Neural crest cell (in vitro differentiated cells): ENCODE measurements around the gene SHISA5. TPM values are rescaled to one million over a fixed set of nuclear protein-coding genes. Genes with fewer than 3 reads are reported as not detected.

Experiments used
- DNase-seq: peaks from one replicate; pipeline ENCODE4 v3.0.0; 2021; ENCODE audit warnings: low read depth, mixed read lengths, low spot score
- H3K27ac Mint-ChIP-seq: one replicate; pipeline ENCODE4 v1.8.0; 2021; ENCODE audit warnings: mild to moderate bottlenecking, mixed read lengths; ENCODE audit not compliant: unreplicated experiment
- H3K27me3 Mint-ChIP-seq: 2 replicates; pipeline ENCODE4 v1.8.0; 2021; ENCODE audit warnings: low read depth, mild to moderate bottlenecking, mixed read lengths
- H3K36me3 Mint-ChIP-seq: 2 replicates; pipeline ENCODE4 v1.8.0; 2021; ENCODE audit warnings: low read depth, mild to moderate bottlenecking, mixed read lengths
- H3K4me1 Mint-ChIP-seq: 2 replicates; pipeline ENCODE4 v1.8.0; 2021; ENCODE audit warnings: mixed read lengths
- H3K4me3 Mint-ChIP-seq: one replicate; pipeline ENCODE4 v1.8.0; 2021; ENCODE audit warnings: mild to moderate bottlenecking, mixed read lengths
- H3K9me3 Mint-ChIP-seq: 2 replicates; pipeline ENCODE4 v1.8.0; 2021; ENCODE audit warnings: mixed read lengths
- total RNA-seq: library from RNA; stranded (reverse); gene quantifications from 2 replicates; pipeline ENCODE4 v1.2.1, GENCODE V29; 2021
- TF ChIP-seq, protein P1 (sequence below): fragments of 200-600 bp; sonication (generic); conservative IDR thresholded peaks from 2 replicates; pipeline ENCODE4 v1.5.0; 2021; ENCODE audit warnings: antibody characterized with exemption, mild to moderate bottlenecking

The SHISA5 gene
- total RNA-seq, 1 donor from 2014 or later: 117 TPM

DNA sequence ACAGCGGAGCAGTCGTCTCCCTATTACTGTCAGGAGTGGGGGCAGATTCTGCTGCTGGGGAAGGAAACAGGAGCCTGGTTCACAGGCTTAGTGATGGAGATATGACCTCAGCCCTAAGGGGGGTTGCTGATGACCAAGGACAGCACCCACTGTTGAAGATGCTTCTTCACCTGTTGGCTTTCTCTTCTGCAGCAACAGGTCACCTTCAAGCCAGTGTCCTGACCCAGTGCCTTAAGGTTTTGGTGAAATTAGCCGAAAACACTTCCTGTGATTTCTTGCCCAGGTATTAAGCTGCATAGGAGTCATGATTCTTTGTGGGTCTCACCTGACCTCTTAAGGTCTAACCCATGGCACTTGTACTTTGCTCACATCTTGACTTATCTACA lies 43.5 kb downstream of the SHISA5 start:
- Mint-ChIP-seq H3K36me3 (no peaks in the 10 kb centered on the region), H3K9me3 (no peaks in the 10 kb centered on the region), H3K27ac (no peak overlapping the region), H3K27me3 (peaks cover under 1% of the 10 kb centered on the region), H3K4me1 (peaks cover 6% of the 10 kb centered on the region), H3K4me3 (no peak overlapping the region)
- TF ChIP-seq, protein P1, sequence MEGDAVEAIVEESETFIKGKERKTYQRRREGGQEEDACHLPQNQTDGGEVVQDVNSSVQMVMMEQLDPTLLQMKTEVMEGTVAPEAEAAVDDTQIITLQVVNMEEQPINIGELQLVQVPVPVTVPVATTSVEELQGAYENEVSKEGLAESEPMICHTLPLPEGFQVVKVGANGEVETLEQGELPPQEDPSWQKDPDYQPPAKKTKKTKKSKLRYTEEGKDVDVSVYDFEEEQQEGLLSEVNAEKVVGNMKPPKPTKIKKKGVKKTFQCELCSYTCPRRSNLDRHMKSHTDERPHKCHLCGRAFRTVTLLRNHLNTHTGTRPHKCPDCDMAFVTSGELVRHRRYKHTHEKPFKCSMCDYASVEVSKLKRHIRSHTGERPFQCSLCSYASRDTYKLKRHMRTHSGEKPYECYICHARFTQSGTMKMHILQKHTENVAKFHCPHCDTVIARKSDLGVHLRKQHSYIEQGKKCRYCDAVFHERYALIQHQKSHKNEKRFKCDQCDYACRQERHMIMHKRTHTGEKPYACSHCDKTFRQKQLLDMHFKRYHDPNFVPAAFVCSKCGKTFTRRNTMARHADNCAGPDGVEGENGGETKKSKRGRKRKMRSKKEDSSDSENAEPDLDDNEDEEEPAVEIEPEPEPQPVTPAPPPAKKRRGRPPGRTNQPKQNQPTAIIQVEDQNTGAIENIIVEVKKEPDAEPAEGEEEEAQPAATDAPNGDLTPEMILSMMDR: no peak
- no peak for DNase-seq

DNA sequence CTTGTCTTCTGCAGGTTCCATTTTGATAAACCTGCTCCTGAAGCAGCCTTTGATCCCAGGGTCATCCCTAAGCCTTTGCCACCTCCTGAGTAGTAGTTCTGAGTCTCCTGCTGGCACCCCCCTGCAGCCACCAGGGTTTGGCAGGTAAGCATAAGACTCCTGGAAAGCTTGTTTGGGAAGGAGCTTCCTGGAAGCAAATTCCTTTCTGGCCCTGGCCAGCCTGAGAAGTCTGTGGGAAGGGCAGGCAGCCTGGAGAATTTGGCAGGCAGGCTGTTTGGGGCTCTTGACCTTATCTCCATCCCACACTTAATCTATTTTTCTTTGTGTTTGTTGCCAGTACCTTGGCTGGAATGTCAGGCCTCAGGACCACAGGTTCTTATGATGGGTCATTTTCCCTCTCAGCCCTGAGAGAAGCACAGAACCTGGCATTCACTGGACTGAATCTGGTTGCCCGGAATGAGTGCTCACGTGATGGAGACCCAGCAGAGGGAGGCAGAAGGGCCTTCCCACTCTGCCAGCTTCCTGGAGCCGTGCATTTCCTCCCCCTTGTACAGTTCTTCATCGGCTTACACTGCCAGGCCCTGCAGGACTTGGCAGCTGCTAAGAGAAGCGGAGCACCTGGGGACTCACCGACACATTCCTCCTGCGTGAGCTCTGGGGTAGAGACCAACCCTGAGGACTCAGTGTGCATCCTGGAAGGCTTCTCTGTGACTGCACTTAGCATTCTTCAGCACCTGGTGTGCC lies 44.0 kb downstream of the SHISA5 start:
- H3K4me1 Mint-ChIP-seq: peaks cover under 1% of the 10 kb centered on the region
- no peaks in the 10 kb centered on the region for H3K27me3 Mint-ChIP-seq
- DNase-seq: no peak
- TF ChIP-seq, protein P1: no peak
- H3K36me3 Mint-ChIP-seq: no peaks in the 10 kb centered on the region
- H3K4me3 Mint-ChIP-seq: no peak overlapping the region
- no peak overlapping the region for H3K27ac Mint-ChIP-seq
- no peaks in the 10 kb centered on the region for H3K9me3 Mint-ChIP-seq

DNA sequence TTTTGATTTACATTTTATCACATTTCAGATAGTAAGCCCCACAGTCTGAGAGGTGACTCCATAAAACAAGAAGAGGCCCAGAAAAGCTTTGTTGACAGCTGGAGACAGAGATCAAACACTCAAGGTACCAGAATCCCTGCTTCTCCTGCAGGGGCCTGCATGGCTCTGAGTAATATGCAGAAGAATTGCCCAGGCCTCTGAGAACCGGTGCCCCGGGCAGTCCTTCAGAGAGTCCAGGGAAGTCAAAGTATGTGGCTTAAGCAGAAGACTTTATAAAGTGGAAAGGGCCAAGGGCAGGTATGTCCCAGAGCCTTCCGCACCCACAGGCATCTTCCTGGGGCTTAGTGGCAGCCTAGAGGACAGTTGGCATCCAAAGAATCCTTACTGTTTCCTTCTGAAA lies 44.6 kb downstream of the SHISA5 start:
- Mint-ChIP-seq H3K27ac (no peak overlapping the region), H3K4me1 (no peaks in the 10 kb centered on the region), H3K36me3 (no peaks in the 10 kb centered on the region), H3K9me3 (no peaks in the 10 kb centered on the region), H3K27me3 (no peaks in the 10 kb centered on the region), H3K4me3 (no peak overlapping the region)
- TF ChIP-seq, protein P1: no peak
- no peak for DNase-seq

DNA sequence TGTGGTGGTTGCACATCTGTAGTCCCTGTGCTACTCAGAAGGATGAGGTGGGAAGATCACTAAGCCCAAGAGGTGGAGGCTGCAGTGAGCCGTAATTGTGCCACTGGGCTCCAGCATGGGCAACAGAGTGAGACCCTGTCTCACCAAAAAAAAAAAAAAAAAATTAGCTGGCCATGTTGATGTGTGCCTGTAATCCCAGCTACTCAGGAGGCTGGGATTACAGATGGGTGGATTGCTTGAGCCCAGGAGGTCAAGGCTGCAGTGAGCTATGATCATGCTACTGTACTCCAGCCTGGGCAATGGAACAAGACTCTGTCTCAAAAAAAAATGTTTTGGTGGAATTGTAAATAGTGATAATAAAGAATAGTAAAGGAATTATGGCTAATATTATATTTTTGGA lies 47.5 kb downstream of the SHISA5 start:
- TF ChIP-seq, protein P1: no peak
- H3K4me3 Mint-ChIP-seq: no peak overlapping the region
- DNase-seq: no peak
- H3K36me3 Mint-ChIP-seq: peaks cover 2% of the 10 kb centered on the region
- H3K27ac Mint-ChIP-seq: no peak overlapping the region
- H3K4me1 Mint-ChIP-seq: no peaks in the 10 kb centered on the region
- no peaks in the 10 kb centered on the region for H3K9me3 Mint-ChIP-seq
- no peaks in the 10 kb centered on the region for H3K27me3 Mint-ChIP-seq

DNA sequence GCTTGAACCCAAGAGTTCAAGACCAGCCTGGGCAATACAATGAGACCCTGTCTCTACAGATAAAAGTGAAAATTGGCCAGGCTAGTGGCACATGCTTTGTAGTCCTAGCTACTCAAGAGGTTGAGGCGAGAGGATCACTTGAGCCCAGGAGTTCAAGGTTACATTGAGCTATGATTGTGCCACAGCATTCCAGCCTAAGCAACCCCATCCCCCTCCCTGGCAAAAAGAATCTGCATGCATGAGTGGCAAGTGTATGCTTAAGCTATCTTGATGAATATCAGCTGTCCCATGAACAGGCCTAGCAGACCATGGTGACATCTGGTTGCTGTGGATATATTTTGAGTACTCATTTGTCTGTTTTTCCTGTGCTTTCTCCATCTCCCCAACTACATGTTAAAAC lies 52.7 kb downstream of the SHISA5 start:
- TF ChIP-seq, protein P1: no peak
- Mint-ChIP-seq H3K4me1 (peaks cover 23% of the 10 kb centered on the region), H3K27ac (no peak overlapping the region), H3K9me3 (no peaks in the 10 kb centered on the region), H3K36me3 (peaks cover 2% of the 10 kb centered on the region), H3K27me3 (no peaks in the 10 kb centered on the region), H3K4me3 (no peak overlapping the region)
- DNase-seq: no peak
